SHP77 (cell line): ENCODE data around the gene SNTG2.
A peak's percentile ranks its signal among the peaks of the same experiment; 100 is the strongest.
"Not testable (repeated sequence)": the region's sequence is repeated elsewhere in the genome, so short reads cannot be mapped to it uniquely, and the experiment has no call there.

Experiments used
- DNase-seq, 2 experiments: peaks; one replicate each; lab custom pipeline; 2025; lab: John Stamatoyannopoulos, UW

The SNTG2 gene

GRCh38 chr2:1053786-1054185 lies 103.1 kb downstream of the SNTG2 start:
- no peak for DNase-seq

GRCh38 chr2:1054399-1054798 lies 103.8 kb downstream of the SNTG2 start:
- DNase-seq: no peak

DNA sequence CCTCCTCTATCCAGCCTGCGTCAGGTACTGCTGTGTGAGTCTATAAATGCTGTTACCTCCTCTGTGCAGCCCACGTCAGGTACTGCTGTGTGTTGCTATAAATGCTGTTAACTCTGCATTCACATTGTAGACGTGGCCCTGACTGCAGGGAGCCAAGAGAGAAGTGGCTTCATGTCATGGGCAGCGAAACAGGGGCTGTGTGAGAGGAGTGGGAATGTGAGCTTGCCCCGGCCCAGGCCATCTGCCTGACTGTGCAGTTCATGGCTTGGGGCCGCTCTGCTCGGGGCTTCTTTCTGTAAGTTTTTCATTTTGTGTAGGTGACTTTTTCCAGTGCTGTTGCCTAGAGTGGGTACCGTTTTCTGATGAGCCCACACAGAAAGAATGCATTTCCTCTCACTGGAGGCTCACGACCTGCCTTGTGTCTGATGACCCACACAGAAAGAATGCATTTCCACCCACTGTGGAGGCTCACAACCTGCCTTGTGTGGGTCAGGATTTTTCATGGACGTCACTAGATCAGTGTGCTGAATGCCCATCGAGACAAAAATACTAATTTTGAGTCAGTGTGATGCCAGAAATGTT lies 104.5 kb downstream of the SNTG2 start:
- no peak for DNase-seq

- no peak for DNase-seq
Measured at GRCh38 chr2:1060372-1060771, 109.7 kb downstream of the SNTG2 start.

DNA sequence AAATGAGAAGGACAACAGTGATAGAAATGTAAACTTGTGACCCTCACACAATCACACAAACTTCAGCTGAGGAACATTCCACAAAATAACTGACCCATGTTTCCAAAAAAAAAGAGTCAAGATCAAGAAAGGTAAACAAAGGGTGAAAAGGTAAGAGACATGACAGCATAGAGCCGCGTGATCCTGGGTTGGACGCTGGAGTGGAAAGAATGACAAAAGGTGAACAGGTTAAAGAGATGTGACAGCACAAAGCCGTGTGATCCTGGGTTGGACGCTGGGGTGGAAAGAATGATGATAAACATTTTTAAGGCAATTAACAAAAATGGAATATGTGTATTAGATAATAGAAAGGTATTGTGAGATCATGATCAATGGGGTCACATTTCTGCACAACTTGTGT lies 110.3 kb downstream of the SNTG2 start:
- DNase-seq: no peak

- DNase-seq: no peak
Measured at GRCh38 chr2:1068241-1068640, 117.6 kb downstream of the SNTG2 start.

GRCh38 chr2:1068822-1069221 lies 118.2 kb downstream of the SNTG2 start:
- no peak for DNase-seq

DNA sequence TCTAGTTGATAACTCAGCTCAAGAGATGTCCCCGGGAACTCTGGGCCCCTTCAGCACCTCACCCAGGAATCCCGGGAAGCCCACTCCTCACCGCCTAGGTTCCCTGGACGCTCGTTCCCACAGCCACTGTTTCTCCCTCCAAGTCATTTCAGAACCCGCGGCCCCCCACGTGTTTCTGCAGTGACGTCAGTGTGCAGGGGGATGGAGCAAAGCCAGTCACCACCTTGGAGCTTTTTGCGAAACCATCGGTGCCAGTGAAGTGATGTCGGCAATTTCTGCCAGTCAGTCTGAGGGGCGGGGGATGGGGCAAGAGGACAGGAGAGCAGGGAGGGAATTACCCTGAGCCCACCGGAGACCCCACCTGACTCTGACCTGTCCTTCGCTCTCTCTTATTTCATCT lies 119.2 kb downstream of the SNTG2 start:
- DNase-seq: no peak

DNA sequence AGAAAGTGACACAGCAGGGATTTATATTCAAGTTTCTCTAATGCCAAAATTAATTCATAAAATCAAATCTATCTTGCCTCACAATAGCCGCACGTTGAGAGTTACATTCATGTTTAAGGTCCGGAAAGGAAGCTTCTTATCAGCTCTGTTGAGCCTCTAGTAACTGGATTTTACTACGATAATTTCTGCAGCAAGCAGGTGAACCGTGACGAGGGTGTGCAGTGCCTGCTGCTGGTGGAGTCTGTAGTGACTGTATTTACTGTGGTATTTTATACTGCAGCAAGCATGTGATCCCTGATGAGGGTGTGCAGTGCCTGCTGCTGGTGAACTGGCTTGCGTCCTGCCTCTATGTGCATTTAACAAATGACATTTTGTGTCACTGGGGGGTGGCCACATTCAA lies 120.0 kb downstream of the SNTG2 start:
- no peak for DNase-seq

- no peak for DNase-seq
Measured at GRCh38 chr2:1071650-1072049, 121.0 kb downstream of the SNTG2 start.

GRCh38 chr2:1072250-1072649 lies 121.6 kb downstream of the SNTG2 start:
- no peak for DNase-seq

DNA sequence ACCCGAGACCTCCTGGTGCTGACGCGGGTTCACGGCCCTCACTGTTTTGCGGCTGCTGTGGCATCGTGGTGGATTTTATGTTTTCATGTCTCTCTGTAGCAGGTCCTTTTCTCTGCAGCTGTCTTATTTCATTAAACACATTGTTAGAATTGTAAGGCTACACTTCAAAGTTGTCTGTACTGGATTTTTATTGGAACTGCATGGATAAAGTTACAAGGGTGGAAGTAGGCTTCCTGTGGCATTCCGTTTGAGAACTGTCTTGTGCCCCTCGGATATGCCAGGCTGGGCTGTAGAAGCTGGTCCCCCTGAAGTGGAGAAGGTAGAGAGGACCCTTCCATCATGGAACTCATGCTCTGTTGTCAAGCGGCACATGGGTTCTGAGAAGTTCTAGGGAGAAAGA lies 127.3 kb downstream of the SNTG2 start:
- DNase-seq: no peak

- no peak for DNase-seq
Measured at GRCh38 chr2:1078326-1078725, 127.7 kb downstream of the SNTG2 start.

DNA sequence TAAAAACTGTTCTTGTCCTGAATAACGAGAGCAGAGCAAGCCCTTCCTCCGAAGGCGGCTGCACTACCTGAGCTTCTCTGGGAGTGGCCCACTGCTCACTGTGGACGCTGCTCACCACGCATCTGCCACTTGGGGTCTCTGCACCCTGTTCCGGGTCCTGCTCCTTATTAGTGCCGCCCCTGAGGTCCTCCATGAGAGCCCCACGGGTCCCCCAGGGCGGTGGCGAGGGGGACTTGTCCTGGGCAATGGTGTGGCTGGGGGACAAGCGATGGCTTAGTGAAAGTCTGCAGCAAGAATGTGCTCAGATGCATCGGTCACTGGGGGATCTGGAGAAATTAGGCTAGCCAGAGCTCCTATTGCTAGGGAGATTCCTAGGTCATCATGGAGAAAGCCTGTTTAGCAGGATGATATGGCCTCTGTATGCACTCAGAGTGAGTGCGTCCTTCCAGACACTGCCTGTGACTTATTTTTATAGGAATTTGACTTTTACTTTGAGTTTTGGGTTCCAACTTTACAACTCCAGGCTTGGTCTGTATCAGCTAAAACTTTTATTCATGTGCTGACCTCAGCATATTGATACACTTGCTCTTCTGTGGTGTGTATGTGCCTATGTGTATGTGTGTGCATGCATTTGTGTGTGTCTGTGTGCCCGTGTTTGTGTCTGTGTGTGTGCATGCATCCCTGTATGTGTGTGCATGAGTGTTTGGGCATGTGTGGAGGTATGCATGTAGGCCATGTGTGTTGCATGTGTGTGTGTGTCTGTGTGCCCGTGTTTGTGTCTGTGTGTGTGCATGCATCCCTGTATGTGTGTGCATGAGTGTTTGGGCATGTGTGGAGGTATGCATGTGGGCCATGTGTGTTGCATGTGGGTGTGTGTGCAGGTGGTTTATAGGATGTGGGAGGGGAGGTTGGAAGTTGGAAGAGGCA lies 129.5 kb downstream of the SNTG2 start:
- no peak for DNase-seq

DNA sequence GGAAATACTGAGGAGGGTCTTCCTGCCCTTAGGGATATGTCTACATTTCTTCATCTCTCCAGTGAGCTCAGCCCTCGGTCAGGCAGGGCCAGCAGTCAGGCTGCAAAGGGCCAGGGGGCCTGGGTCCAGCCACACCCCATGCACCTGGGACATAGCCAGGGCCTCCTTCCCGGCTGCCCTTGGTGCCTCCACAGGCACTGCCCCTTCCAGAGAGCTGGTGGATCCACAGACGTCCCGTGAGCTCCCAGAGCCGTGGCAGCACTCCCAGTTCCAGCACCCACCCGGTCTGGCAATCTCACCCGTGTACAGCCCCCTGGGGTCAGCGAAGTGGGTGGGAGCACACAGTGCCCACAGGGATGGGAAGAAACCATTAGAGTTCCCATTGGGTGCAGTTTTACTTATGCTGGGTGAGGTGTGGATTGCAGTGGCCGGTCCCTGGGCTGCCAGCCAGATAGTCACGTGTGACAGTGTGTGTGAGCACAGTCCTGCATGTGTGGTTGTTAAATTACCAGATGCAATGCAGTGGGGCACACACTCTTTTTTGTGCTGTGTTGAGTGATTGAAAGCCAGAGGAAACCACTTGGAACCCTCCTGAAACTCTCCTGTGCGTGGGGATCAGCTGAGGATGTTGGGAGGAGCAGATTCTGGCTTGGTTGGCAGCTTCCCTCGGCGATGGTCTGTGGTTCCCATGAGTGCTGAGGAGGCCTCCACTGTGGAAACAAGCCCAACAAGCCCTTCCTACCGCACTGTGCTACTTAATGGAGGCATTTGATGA lies 131.0 kb downstream of the SNTG2 start:
- DNase-seq: peak; percentile 18 to 28

DNA sequence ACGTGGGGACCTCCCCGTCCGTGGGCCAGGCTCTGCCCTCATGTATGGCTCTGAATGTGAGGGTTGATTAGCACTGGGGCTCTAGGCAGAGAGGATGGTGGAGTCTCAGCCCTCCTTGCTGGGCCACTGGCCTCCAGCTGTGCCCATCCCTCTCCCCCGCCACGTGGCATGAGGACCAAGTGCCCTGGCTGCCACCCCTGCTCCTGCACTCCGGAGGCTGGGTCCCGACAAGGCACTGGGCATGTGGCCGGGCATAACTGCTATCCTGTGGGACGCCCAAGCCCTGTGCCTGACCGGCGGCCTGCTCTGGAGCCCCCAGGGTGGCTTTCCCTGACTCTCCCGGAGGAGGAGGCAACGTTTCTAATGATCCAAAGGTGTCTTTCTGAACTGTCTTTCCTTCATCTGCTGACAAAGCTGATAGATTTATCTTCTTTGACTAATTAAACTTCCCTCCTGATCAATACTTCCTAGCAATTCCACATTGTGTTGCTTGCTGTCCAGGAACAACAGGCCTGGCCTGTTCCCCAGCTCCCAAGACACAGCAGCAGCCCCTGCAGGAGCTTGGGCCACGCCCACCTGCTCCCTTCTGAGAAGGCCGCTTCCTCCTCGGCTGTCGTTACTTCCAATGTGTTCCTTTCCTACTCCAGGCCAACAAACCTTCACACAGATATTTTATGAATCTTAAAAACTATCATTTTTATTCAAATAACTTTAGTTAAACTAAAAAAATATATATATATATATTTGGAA lies 132.0 kb downstream of the SNTG2 start:
- DNase-seq: no peak

GRCh38 chr2:1088192-1088860 lies 137.7 kb downstream of the SNTG2 start:
- DNase-seq: no peak

- DNase-seq: no peak
Measured at GRCh38 chr2:1088940-1089339, 138.3 kb downstream of the SNTG2 start.

DNA sequence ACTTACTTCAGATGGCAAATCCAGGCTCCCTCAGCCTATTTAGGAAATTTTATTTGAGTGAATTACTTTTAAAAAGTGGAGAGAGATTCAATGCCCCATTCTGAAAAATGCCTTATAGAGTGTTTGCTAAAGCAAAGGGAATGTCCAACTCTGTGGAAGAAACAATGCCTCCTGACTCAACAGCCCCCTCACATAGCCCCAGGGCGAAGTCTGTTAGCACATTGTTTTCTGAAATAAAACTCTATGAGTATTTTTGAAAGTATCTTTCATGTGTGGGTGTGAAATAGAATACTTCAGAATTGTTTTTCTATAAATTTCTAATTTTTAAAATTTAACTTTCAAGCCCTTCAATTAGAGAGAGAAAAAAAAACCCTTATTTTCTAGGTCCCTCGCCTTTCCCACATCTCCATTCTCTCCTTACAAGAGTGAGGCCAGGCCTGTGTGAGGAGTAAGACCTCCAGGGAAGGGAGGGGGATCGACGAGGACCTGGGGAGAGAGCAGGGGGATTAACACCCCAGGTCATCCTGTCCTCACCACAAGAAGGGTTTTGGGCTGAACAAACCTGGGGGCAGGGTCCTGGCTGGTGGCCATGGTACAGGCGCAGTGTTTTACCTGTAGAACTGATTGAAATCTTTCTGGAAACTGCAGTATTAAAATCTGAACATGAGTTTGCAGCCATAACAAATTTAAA lies 141.4 kb downstream of the SNTG2 start:
- no peak for DNase-seq

GRCh38 chr2:1093668-1094067 lies 143.0 kb downstream of the SNTG2 start:
- DNase-seq: not testable (repeated sequence)

DNA sequence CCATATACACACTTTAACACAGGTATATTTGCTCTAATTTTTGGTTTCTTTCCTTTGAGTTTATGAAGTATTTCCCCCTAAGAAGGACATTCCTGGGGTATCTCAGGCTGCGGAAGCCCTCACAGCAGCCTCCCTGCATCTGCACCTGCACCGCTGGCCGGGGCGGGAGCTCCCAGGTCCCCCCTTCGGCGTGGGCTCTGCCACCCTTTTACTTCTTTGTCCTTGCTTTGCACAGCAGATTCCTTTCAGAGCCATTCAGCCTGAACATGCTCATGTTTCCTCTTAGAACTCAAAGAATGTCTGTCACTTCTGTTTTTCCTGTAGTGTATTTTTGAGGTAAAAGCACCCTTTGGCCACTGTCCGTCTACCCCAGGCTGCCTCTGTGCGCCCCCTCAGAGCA lies 146.5 kb downstream of the SNTG2 start:
- no peak for DNase-seq
